Neural crest cell (in vitro differentiated cells): ENCODE data around the gene MTHFD2L. TPM values are rescaled to one million over a fixed set of nuclear protein-coding genes. Genes with fewer than 3 reads are reported as not detected.
"Not testable (repeated sequence)": the region's sequence is repeated elsewhere in the genome, so short reads cannot be mapped to it uniquely, and the experiment has no call there.

Source experiments
- DNase-seq: peaks from one replicate; pipeline ENCODE4 v3.0.0; 2021; ENCODE audit warnings: low read depth, mixed read lengths, low spot score
- H3K27ac Mint-ChIP-seq: one replicate; pipeline ENCODE4 v1.8.0; 2021; ENCODE audit warnings: mild to moderate bottlenecking, mixed read lengths; ENCODE audit not compliant: unreplicated experiment
- H3K27me3 Mint-ChIP-seq: 2 replicates; pipeline ENCODE4 v1.8.0; 2021; ENCODE audit warnings: low read depth, mild to moderate bottlenecking, mixed read lengths
- H3K36me3 Mint-ChIP-seq: 2 replicates; pipeline ENCODE4 v1.8.0; 2021; ENCODE audit warnings: low read depth, mild to moderate bottlenecking, mixed read lengths
- H3K4me1 Mint-ChIP-seq: 2 replicates; pipeline ENCODE4 v1.8.0; 2021; ENCODE audit warnings: mixed read lengths
- H3K4me3 Mint-ChIP-seq: one replicate; pipeline ENCODE4 v1.8.0; 2021; ENCODE audit warnings: mild to moderate bottlenecking, mixed read lengths
- H3K9me3 Mint-ChIP-seq: 2 replicates; pipeline ENCODE4 v1.8.0; 2021; ENCODE audit warnings: mixed read lengths
- CTCF ChIP-seq: fragments of 200-600 bp; sonication (generic); conservative IDR thresholded peaks from 2 replicates; pipeline ENCODE4 v1.5.0; 2021; ENCODE audit warnings: antibody characterized with exemption, mild to moderate bottlenecking
- total RNA-seq: library from RNA; stranded (reverse); gene quantifications from 2 replicates; pipeline ENCODE4 v1.2.1, GENCODE V29; 2021

Gene MTHFD2L
- total RNA-seq, 1 donor from 2014 or later = 19.9 TPM

- TF ChIP-seq CTCF = no peak
- Mint-ChIP-seq H3K36me3 (peaks cover 5% of the 10 kb centered on the region), H3K27ac (no peak overlapping the region), H3K4me1 (no peaks in the 10 kb centered on the region), H3K4me3 (no peak overlapping the region), H3K9me3 (peaks cover 17% of the 10 kb centered on the region), H3K27me3 (no peaks in the 10 kb centered on the region)
- DNase-seq = no peak
Measured at GRCh38 chr4:74339501-74339900, 181.6 kb downstream of the MTHFD2L start.

- not testable (repeated sequence) for DNase-seq, H3K4me1 Mint-ChIP-seq, H3K27ac Mint-ChIP-seq, H3K27me3 Mint-ChIP-seq, H3K4me3 Mint-ChIP-seq, H3K36me3 Mint-ChIP-seq
- peaks cover 24% of the 10 kb centered on the region for H3K9me3 Mint-ChIP-seq
Measured at GRCh38 chr4:74340421-74340820, 182.5 kb downstream of the MTHFD2L start.

- H3K36me3 Mint-ChIP-seq = peaks cover 5% of the 10 kb centered on the region
- TF ChIP-seq CTCF = no peak
- no peak overlapping the region for H3K4me3 Mint-ChIP-seq
- H3K27ac Mint-ChIP-seq = no peak overlapping the region
- H3K9me3 Mint-ChIP-seq = peaks cover 24% of the 10 kb centered on the region
- H3K27me3 Mint-ChIP-seq = peaks cover 3% of the 10 kb centered on the region
- no peaks in the 10 kb centered on the region for H3K4me1 Mint-ChIP-seq
- no peak for DNase-seq
Measured at GRCh38 chr4:74344031-74344430, 186.1 kb downstream of the MTHFD2L start.

Other genes starting within 250 kb of the MTHFD2L start
- not detected in 2 replicates for gene PF4, start 176.1 kb upstream of the MTHFD2L start, total RNA-seq
- gene PPBP, start 169.9 kb upstream of the MTHFD2L start, total RNA-seq = not detected in 2 replicates
- 0.28 and 0.45 TPM in 2 replicates for gene CXCL5, start 159.4 kb upstream of the MTHFD2L start, total RNA-seq
- 0.63 and 1.0 TPM in 2 replicates for gene CXCL3, start 119.4 kb upstream of the MTHFD2L start, total RNA-seq
- gene CXCL2, start 58.9 kb upstream of the MTHFD2L start, total RNA-seq = 0.98 and 1.3 TPM in 2 replicates
- gene EPGN, start 150.4 kb downstream of the MTHFD2L start, total RNA-seq = 0.63 TPM in 1 of 2 replicates, not detected in the other
- not detected in 2 replicates for gene EREG, start 207.0 kb downstream of the MTHFD2L start, total RNA-seq